Glomerular visceral epithelial cell (primary cell): ENCODE results near the gene DOK6.

Experiments used
- DNase-seq: peaks from one replicate; pipeline ENCODE4 v3.0.0-alpha.2; 2016; ENCODE audit errors: extremely low spot score

DOK6 gene

DNA sequence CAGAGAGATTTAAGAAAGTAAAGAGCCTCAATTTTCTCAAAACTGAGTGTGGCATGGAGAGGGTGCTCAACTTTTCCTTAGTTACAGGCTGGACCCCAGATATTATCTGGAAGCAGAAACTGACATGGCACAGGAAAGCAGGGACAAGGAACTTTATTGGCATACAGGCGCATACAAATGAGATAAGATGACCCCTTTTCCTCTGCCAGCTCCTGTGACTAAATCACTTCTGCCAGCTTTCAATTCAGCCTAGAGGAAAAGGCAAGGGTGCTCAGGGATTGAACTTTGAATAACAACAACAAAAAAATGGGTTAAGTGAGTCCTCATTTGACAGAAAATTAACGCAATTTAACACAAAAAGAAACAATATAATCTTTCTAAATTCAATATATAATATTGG is 284.1 kb downstream of the DOK6 start:
- DNase-seq = no peak

DNA sequence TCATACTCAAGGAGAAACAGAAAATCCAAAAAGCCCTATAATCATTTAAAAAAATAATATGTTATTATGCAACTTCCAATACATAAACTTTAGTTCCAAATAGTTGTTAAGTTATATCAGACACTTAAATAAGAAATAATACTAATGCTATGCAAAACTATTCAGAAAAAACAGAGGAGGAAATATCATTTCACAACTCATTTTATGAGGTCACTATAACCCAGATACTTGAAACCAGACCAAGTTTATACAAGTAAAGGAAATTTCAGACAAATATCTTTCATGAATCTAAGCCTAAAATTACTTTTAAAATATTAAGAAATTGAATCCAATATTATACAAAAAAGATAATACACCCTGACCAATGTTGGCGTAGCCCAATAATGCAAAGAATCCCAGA is 286.2 kb downstream of the DOK6 start:
- DNase-seq = no peak

DNA sequence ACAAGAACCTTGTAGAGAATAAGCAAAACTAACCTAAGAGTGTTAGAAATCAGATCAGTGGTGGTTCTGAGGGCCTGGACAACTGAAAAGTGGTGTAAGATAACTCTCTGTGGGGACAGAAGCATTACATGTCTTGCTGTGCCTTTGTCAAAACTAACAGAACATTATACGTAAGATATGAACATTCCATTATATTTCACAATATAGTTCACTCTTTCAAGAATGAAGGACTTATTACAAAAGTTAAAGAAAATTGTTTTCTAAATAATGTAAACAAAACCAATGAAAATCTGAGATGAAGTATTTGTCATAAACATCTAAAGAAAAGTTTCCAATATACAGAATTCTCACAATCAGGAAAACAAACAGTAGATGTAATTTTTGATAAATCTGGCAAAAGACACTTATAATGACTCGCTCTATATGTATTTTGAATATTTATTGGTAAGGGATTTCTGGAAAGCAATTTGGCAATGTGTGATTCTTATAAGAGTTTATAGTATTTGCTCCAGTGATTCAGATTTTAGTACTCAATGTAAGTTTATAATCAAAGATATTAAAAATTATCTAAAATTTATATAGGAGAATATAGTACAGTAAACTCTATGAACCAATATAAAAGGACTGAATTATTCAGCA is 288.6 kb downstream of the DOK6 start:
- no peak for DNase-seq

DNA sequence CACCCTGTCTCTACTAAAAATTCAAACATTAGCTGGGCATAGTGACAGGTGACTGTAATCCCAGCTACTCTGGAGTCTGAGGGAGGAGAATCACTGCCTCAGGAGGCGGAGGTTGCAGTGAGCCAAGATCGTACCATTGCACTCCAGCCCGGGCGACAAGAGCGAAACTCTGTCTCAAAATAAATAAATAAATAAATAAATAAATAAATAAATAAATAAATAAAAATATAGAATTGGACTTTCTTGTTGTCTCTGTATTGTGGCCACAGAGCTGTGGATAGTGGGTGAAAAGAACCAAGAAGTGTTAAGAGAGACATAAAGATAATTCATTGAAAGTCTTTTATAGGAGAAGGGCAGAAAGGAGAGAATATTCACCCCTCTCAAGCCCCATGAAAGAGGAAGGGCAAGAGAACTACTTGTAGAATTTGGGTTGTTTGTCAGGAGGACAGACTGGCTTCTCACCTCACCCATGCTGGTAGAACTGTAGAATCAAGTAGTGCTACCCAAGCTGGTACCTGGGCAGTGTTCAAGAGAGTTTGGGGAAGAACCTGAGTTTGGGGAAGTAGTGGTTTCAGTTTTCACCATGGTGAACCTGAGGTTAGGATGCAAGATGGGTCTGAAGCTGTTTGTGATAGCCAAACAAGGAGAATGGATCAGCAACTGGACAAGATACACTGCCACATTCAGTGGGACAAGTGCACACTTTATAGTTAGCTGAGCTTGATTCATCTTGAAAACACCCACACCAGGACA is 290.5 kb downstream of the DOK6 start:
- no peak for DNase-seq

DNA sequence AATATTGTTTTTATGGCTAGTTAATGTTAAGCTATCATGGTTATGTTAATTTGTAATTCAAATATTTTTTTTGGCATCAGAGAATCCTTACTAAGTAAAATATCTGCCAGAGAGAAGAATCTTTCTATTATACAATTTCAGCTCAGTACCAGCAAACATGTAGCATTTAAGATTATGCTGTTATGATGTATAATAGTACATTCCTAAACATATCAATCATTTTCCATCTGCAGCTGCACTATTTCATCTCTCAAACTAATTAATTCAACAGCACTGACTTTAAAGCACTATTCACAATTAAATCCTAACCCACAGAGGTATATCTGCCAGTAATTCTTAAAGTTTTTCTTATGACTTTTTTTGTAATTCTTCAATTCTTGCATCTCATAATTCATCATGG is 296.4 kb downstream of the DOK6 start:
- DNase-seq = no peak

DNA sequence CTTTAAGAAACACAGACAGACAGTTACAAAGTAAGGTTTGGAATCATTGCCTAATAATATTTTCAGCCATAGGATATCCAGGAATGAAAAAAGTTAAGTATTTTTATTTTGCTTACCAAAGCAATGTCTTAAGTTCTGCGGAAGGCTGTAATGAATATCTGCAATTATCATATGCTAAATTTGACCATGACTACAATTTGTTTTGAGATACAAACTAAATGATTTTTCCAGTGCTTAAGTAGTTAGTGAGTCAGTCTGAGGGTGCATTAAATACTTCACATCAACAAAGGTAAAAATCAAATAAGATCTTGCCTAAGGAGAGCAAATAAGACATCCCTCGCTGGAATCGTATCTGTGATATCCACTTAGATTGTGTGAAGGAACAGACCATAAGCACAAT is 297.0 kb downstream of the DOK6 start:
- DNase-seq = no peak

DNA sequence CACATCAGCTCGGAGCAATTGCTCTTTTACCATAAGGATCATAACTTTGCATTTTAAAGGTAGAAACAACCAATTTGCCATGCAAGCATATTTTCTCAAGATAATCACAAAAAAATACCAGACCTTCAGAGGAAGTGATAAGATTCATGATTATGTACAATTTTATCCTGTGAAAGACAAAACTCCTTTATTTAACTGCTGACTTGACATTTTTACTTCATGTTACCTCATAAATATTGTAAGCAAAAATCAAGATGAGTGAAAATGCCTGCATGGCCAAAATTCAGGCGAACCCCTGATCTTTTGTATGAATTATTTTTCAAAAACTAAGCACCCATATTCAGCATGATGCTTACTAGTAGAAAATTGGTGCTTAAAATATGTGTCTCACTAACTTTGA is 300.6 kb downstream of the DOK6 start:
- no peak for DNase-seq

DNA sequence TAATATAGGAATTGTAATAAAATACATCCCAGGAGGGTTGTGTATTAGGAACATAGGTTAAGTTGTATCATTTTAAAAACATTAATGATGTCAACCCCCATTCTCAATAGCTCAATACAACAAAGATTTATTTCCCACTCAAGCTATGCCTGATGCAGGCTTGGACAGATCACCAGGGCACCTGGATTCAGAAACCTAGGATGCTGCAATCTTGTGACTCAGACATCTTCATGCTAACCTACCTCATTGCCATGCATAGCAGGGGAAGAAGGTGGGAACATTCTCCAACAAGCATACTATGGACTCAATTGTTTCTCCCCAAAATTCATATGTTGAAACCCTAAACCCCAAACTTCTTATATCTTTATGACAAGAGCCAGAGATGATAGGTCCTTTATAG is 302.8 kb downstream of the DOK6 start:
- no peak for DNase-seq

DNA sequence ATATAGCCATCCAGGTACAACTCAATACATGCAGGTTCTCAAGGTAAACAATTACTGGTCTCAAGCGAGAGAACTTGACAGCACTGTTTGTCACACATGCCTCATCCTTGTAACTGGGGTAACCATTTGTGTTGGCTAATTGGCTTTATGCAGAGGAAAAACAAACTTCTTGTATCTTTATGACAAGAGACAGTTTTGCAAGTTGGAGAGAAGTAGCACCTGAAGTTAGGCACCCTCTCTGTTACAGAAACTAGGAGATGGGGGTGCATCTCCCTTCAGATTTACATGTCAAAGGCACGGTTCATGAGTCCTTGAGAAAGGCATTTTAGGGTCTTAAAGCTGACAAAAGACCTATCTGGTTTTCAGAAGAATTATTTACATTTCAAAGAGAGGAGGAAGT is 305.3 kb downstream of the DOK6 start:
- no peak for DNase-seq

DNA sequence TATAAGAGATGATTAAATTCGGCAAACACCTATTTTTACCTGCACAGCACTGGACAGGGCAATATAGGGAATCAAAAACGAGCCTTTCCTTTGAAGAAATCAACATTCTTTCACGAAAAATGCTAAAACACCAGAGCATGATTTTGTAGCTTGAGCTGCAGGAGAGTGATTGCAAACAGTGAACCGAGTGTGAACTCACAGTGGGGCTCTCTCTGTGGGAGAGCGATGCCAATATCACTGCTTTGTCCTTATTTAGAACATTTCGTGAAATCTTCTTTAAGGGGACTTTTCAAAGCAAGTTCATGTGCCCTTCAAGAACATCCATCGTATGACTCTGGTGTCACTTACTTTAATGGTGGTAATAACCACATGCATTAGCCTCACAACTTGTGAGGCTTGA is 308.2 kb downstream of the DOK6 start:
- no peak for DNase-seq

DNA sequence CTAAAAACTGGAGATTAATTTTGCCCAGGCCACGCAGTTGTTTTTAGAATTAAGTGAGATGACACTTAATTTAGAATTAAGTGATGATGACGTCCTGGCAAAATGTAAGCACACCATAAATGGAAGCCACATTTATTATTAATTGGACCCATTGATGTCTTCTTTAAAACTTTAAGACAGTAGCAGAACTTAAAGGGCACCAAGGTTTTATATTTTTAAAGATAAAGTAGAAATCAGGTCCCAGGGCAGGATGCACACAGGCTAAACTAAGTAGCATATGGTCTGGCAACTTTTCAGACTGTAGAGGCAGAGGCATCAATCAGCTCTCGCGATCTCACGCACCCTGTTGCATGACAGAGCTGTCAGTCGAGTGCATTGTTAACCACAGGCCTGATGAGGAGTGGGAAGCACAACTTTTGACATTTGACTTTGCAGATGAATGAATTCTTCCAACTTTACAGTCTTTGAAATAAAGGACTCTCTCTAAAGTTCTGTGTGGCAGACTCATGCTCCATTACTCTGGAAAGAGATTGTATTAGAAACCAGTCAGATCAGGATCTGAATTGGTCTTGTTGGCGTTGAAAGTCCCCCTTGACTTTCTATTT is 314.6 kb downstream of the DOK6 start:
- no peak for DNase-seq

DNA sequence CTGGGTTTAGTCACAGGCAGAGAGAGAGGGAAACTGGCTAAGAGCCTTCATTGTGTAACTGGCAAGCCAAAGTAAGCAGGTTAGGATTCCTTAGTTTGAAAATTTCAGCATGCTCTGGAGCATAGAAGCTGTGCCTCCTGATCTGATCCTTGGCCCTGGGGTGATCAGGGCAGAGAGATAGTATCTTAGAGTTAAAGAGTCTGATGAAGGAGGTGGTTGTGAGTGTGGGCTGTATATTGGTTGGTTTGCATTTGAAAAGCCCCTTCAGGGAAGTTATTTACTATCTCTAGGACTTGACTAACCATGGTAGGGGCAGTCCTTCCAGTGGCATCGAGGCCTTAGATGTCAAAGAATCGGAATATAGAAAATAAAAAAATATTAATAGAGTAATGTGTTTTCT is 316.9 kb downstream of the DOK6 start:
- DNase-seq = no peak

DNA sequence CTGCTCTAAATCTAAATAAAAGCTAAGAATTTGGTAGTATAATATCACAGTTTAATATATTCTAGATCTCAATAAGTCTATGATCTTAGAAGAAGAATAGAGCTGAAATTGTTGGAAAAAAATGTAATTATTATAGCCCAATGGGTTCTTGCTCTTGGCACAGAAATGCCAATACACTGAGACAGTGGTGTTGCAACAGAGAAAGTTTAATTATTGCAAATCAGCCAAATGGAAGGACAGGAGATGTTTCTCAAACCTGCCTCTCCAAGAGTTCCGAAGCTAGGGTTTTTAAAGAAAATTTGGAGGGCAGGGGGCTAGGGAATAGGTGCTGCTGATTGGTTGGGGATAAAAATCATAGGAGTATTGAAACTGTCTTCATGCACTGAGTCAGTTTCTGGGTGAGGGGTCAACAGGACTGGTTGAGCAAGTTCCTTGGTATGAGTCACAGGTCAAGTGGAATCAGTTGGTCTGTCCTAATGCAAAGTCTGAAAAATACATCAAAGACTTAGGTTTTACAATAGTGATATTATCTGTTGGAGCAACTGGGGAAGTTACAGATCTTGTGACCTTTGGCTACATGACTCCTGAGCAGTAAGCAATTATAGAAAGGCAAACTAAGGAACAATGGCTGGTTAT is 318.3 kb downstream of the DOK6 start:
- DNase-seq = no peak

DNA sequence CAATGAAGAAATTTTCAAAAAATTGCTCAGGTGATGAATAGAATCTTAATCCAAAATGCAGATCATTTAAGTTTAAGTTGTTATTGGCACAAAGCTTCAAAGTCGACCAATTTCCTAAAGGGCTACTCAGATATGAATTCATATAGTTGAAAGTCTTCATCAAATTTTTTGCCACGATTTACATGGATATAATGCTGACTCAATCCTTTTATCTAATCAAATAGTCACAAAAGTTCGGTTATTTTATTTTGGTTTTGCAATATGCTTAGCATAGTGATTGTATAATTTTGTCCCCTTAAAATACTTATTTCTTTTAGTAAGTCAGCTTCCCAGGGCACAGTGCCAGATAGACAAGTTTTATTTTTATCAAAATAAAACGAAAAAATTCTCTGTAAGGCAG is 319.7 kb downstream of the DOK6 start:
- DNase-seq = no peak

DNA sequence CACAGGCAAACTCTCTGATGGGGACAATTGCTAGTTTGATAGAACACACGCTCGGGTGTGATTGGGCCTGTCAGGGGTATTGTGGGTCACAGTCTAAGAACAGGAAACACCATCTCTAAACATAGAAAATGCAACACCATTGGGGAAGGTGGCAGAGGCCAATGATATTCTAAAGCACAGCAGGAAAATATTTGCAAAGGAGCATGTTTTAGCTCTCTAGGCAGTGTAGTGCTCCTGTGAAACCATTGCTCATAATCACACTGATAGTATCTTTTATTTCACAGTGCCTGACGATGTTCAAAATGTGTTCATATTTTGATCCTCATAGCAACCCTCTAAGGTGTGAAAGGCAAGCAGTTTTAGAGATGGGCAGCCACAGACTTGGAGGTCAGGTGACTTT is 322.7 kb downstream of the DOK6 start:
- DNase-seq = no peak

DNA sequence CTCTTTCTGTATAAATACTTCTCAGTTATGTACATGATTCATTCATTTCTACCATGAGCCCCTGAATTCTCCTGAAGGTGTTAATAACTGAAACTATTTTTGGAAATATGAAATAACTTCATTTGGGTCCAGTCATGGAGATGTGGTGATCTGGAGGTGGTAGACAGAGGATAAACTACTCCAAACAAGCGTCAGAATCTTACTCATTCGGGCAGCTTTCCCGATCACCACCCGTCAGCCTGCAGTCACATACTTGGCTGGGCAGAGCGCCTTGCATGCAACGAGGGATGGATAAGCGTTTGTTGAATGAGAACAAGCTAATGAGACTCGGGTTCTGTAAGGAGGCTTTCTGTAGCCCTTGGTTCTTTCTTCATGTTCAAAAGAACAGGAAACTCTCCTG is 324.3 kb downstream of the DOK6 start:
- no peak for DNase-seq

DNA sequence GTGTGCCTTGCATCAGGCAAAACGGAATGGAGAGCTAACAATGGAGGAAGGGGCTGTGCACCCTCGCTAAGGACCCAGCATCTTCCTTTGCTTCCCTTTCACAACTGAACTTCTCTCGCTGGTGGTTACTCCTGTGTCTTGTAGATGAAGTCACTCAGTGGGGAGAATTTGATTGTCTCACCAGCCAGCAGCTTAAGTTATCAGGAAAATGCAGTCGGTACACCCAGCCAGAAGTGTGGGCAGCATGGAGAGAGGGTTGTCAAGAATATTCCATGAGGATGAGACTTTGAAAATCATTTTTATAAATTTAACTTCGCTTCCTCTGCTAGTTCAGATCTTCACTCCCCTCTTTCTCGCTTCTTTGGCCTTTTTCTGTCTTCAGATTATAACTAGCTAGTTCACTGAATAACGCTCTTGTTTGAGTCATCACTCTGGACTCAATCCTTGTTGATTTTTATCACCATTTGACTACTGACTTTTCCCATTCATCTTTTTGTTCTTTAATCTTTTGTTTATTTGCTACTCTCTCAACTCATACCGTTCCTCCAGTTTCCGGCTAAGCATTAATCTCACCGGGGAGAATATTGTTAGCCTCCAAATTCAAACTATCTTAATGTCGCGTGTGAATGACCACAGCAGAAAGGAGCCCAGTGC is 325.3 kb downstream of the DOK6 start:
- no peak for DNase-seq

DNA sequence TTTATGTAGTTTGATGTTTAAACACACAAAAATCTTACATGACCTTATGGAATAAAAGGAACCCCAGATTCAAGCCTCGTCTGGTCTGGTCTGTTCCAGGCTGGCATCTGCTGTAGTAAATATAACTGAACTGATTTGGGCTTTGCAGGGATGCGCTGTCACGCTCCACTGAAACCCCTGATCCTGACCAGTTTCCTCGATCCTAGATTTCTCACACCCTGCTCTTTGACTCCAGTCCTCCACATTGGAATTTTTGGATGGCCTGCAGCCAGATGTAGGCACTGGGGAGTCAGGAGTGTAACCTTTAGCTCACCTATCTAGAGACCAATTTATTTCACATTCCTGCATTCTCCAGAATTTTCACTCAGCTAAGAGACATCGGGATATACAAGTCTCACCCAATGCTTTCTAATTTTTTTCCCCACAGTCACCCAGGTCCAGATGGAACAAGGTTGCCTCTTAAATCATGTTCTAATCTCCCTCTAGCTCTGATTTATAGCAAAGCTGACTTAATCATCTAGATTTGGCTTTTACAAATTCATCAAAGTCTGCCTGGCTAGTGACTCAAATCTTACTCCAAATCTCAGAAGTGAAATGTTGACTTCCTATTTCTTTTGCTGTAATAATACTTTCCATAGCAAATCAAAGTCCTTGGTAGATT is 327.4 kb downstream of the DOK6 start:
- DNase-seq = no peak

DNA sequence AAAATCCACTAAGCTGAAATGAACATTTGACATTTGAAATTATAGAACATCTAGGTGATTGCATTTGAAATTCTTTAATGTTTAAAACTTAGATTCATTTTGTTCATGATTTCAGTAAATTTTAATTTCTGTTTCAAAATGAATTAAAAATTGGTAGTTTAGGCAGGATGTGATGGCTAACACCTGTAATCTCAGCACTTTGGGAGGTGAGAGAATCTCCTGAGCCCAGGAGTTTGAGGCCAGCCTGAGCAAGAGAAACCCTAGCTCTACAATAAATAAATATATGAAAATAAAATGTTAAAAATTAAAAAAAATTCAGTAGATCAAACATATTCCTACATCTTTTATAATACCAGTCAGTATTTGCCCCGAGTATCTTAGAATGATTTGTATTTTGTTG is 330.0 kb downstream of the DOK6 start:
- DNase-seq = no peak

DNA sequence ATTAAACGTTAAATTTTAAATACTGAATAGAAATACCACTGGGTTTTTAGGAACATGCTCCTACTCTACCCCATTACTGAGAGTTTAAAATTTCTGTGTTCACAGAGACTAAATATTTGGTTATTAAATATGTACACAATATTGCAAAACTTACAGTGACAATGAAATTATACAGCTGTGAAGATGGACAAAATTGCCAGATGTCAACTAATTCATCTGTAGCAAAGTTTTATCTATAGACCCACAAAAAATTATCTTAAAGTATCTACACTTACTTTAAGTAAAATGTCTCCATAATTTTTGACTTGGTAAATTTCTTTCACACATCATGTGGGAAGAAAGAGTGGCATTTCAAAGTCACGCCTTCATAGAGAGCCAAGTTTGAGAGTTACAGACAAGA is 333.8 kb downstream of the DOK6 start:
- no peak for DNase-seq

DNA sequence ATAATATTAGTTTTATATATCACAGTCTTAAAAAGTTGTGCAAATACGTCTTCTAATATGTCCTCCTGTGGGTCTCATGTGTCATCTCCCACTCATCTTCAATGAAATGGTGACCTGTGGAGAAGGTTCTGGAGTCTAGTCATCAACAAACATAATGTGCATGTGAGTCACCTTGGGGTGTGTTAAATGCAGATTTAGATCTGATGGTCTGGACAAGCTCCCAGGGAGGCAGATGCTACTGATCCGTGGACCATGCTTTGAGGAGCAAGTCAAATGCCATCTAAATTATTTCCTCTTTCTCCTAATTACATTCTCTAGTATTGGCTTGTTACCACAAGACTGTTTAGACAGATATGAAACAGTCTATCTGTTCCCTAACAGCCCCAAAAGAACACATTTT is 336.0 kb downstream of the DOK6 start:
- no peak for DNase-seq

DNA sequence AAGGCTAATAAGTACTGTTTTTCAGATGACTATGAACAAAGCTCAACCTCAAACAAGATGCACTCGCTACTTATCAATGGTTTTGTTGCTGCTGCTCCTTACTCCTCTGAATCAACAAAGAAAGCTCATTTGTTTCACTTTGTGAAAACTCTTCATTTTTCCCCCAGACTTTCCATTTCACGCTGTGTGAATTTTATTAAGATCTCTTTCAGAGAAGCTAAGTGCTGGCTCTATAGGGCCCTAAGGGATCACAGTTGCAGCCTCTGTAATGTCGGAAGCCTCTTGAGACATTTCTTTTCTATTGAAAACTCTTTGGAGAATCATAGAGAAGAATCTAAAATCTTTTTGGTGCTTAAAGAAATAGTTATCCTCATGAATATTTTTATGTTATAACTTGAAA is 337.2 kb downstream of the DOK6 start:
- no peak for DNase-seq
